Measurements from ENCODE around the gene HAPLN3. TPM values are rescaled to one million over a fixed set of nuclear protein-coding genes. Genes with fewer than 3 reads are reported as not detected.

The HAPLN3 gene
- total and polyA plus RNA-seq, 10 donors: 9.7 to 36.0 (median 16.2) TPM

- Histone ChIP-seq H3K4me1 (no peaks in the 10 kb centered on the region), H3K4me3 (no peak overlapping the region), H3K27ac (no peak overlapping the region), H3K9me3 (no peaks in the 10 kb centered on the region), H3K27me3 (replicated peaks in 1 of 7) (no peaks in the 10 kb centered on the region), H3K36me3 (peaks cover 0 to 52% (median 6%) of the 10 kb centered on the region in 6 donors)
- TF ChIP-seq POLR2AphosphoS5 (IDR thresholded peaks at IDR 0.05): no peak
- no peak for TF ChIP-seq POLR2A (IDR thresholded peaks at IDR 0.05)
- no peak for TF ChIP-seq CTCF (IDR thresholded peaks at IDR 0.05 in 8 of 11, conservative IDR thresholded peaks at IDR 0.05 in 3 of 11)
- WGBS, 5 donors: 91 to 94% (median 93%) methylated on average over 18 of the region's 18 CpGs
- intact Hi-C loops (cut with DNase I; ENCODE audit: low total_unique reads): no loop called here
- DNase-seq: no peak
These were observed 8.2 kb downstream of the HAPLN3 start for GRCh38 chr15:88887068-88887580.

GRCh38 chr15:88882785-88883184, 12.6 kb downstream of the HAPLN3 start:
- Histone ChIP-seq H3K27me3 (replicated peaks in 1 of 7) (no peaks in the 10 kb centered on the region), H3K27ac (no peak overlapping the region), H3K4me1 (no peaks in the 10 kb centered on the region), H3K9me3 (no peaks in the 10 kb centered on the region), H3K36me3 (peaks cover 0 to 82% (median 8%) of the 10 kb centered on the region in 6 donors), H3K4me3 (no peak overlapping the region)
- DNase-seq: no peak
- 77 to 88% (median 83%) methylated on average over 4 of the region's 4 CpGs for WGBS, 5 donors
- no peak for TF ChIP-seq POLR2A (IDR thresholded peaks at IDR 0.05)
- TF ChIP-seq POLR2AphosphoS5 (IDR thresholded peaks at IDR 0.05): no peak
- TF ChIP-seq CTCF (IDR thresholded peaks at IDR 0.05 in 8 of 11, conservative IDR thresholded peaks at IDR 0.05 in 3 of 11): no peak
- intact Hi-C loops (cut with DNase I; ENCODE audit: low total_unique reads): no loop called here

- Histone ChIP-seq H3K4me1 (no peaks in the 10 kb centered on the region), H3K9me3 (no peaks in the 10 kb centered on the region), H3K27me3 (replicated peaks in 1 of 7) (no peaks in the 10 kb centered on the region), H3K4me3 (no peak overlapping the region), H3K36me3 (peaks cover 0 to 85% (median 7%) of the 10 kb centered on the region in 6 donors), H3K27ac (no peak overlapping the region)
- no peak for DNase-seq
- TF ChIP-seq CTCF (IDR thresholded peaks at IDR 0.05 in 8 of 11, conservative IDR thresholded peaks at IDR 0.05 in 3 of 11) (no peak), POLR2A (IDR thresholded peaks at IDR 0.05) (no peak), POLR2AphosphoS5 (IDR thresholded peaks at IDR 0.05) (no peak)
- WGBS, 5 donors: 91 to 96% (median 93%) methylated on average over 3 of the region's 3 CpGs
- intact Hi-C loops (cut with DNase I; ENCODE audit: low total_unique reads): no loop called here
These were observed 13.6 kb downstream of the HAPLN3 start for GRCh38 chr15:88881775-88882174.

GRCh38 chr15:88880944-88881740, 14.2 kb downstream of the HAPLN3 start:
- intact Hi-C loops (cut with DNase I; ENCODE audit: low total_unique reads): no loop called here

More at GRCh38 chr15:88880944-88881740, 14.2 kb downstream of the HAPLN3 start:
- H3K4me1 ChIP-seq: no peaks in the 10 kb centered on the region
- H3K27me3 ChIP-seq (replicated peaks in 1 of 7): no peaks in the 10 kb centered on the region
- H3K9me3 ChIP-seq: no peaks in the 10 kb centered on the region
- WGBS, 5 donors: 94 to 97% (median 95%) methylated on average over 19 to 31 of the region's 31 CpGs
- peaks cover 0 to 85% (median 4%) of the 10 kb centered on the region in 6 donors for H3K36me3 ChIP-seq
- no peak for TF ChIP-seq POLR2A (IDR thresholded peaks at IDR 0.05)
- TF ChIP-seq POLR2AphosphoS5 (IDR thresholded peaks at IDR 0.05): no peak
- TF ChIP-seq CTCF (IDR thresholded peaks at IDR 0.05 in 8 of 11, conservative IDR thresholded peaks at IDR 0.05 in 3 of 11): no peak
- H3K27ac ChIP-seq: no peak overlapping the region
- no peak overlapping the region for H3K4me3 ChIP-seq
- DNase-seq: no peak
